Activated naive CD4-positive, alpha-beta T cell treated with anti-CD3 and anti-CD28 coated beads, Interleukin-2, amount 50 U/mL, for 24 hours (primary cell): ENCODE results near the gene FYB1.
A peak's percentile ranks its signal among the peaks of the same experiment; 100 is the strongest.

Experiments
- H3K27ac Mint-ChIP-seq: one replicate; pipeline ENCODE4 v1.8.0; 2021; ENCODE audit warnings: mild to moderate bottlenecking, mixed read lengths
- H3K27me3 Mint-ChIP-seq: one replicate; pipeline ENCODE4 v1.8.0; 2021; ENCODE audit warnings: mixed read lengths
- H3K36me3 Mint-ChIP-seq: one replicate; pipeline ENCODE4 v1.8.0; 2021; ENCODE audit warnings: mixed read lengths
- H3K4me1 Mint-ChIP-seq: one replicate; pipeline ENCODE4 v1.8.0; 2021; ENCODE audit warnings: mixed read lengths
- H3K4me3 Mint-ChIP-seq: one replicate; pipeline ENCODE4 v1.8.0; 2021; ENCODE audit warnings: mild to moderate bottlenecking, mixed read lengths
- H3K9me3 Mint-ChIP-seq: one replicate; pipeline ENCODE4 v1.8.0; 2021; ENCODE audit warnings: mixed read lengths

FYB1 gene

GRCh38 chr5:39140558-39141168 lies 78.7 kb downstream of the FYB1 start:
- Mint-ChIP-seq H3K36me3 (peaks cover 10% of the 10 kb centered on the region), H3K27ac (peak overlapping the region; percentile 95), H3K4me1 (peaks cover 57% of the 10 kb centered on the region), H3K4me3 (peak overlapping the region; percentile 15), H3K27me3 (no peaks in the 10 kb centered on the region), H3K9me3 (no peaks in the 10 kb centered on the region)

GRCh38 chr5:39138892-39139291 lies 80.5 kb downstream of the FYB1 start:
- Mint-ChIP-seq H3K9me3 (no peaks in the 10 kb centered on the region), H3K27ac (peak overlapping the region; percentile 75), H3K4me3 (peak overlapping the region; percentile 15), H3K4me1 (peaks cover 54% of the 10 kb centered on the region), H3K27me3 (no peaks in the 10 kb centered on the region), H3K36me3 (peaks cover 14% of the 10 kb centered on the region)

GRCh38 chr5:39137819-39138451 lies 81.4 kb downstream of the FYB1 start:
- H3K9me3 Mint-ChIP-seq: no peaks in the 10 kb centered on the region
- no peak overlapping the region for H3K4me3 Mint-ChIP-seq
- H3K36me3 Mint-ChIP-seq: peaks cover 20% of the 10 kb centered on the region
- H3K4me1 Mint-ChIP-seq: peaks cover 58% of the 10 kb centered on the region
- H3K27me3 Mint-ChIP-seq: no peaks in the 10 kb centered on the region
- H3K27ac Mint-ChIP-seq: peak overlapping the region; percentile 97

DNA sequence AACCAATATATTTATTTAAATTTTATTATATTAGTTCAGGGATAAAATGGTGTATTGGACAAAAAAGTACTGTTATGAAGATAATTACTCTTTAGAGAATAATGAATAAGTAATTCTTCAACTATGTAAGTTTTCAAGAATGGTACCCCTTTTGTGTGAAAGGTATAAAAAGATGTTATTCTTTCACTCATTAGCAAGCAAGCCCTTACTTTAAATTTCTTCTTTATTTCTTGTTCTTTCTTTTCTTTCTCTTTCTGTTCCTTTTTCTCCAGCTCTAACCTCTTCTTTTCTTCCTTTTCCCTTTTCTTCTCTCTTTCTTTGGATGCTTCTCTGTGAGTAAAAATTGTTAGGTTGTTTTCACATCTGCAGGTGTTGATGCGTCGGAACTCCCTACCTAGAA lies 82.0 kb downstream of the FYB1 start:
- no peak overlapping the region for H3K4me3 Mint-ChIP-seq
- no peaks in the 10 kb centered on the region for H3K9me3 Mint-ChIP-seq
- H3K4me1 Mint-ChIP-seq: peaks cover 60% of the 10 kb centered on the region
- H3K27me3 Mint-ChIP-seq: no peaks in the 10 kb centered on the region
- peaks cover 21% of the 10 kb centered on the region for H3K36me3 Mint-ChIP-seq
- peak overlapping the region; percentile 97 for H3K27ac Mint-ChIP-seq

- peaks cover 71% of the 10 kb centered on the region for H3K4me1 Mint-ChIP-seq
- H3K4me3 Mint-ChIP-seq: no peak overlapping the region
- H3K36me3 Mint-ChIP-seq: peaks cover 41% of the 10 kb centered on the region
- no peaks in the 10 kb centered on the region for H3K9me3 Mint-ChIP-seq
- no peaks in the 10 kb centered on the region for H3K27me3 Mint-ChIP-seq
- H3K27ac Mint-ChIP-seq: peak overlapping the region; percentile 75
Measured at GRCh38 chr5:39132792-39133191, 86.6 kb downstream of the FYB1 start.

DNA sequence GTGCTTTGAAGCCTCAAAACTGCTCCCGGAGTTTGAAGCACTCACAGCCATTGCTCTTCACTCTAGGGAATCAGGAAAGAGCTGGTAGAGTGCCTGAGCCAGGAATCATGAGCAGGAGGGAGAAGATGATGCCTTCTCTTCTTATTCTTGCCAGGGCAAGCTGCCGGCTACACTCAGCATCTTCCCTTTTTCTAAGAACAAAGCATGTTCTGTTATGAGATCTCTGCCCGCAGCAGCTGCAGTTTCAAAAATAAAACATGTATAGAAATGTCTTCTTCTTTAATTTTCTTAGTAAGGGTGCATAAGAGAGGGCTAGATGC lies 87.3 kb downstream of the FYB1 start:
- Mint-ChIP-seq H3K9me3 (no peaks in the 10 kb centered on the region), H3K4me3 (no peak overlapping the region), H3K27ac (peak overlapping the region; percentile 78), H3K36me3 (peaks cover 39% of the 10 kb centered on the region), H3K27me3 (no peaks in the 10 kb centered on the region), H3K4me1 (peaks cover 68% of the 10 kb centered on the region)

- Mint-ChIP-seq H3K27me3 (no peaks in the 10 kb centered on the region), H3K4me1 (peaks cover 64% of the 10 kb centered on the region), H3K4me3 (no peak overlapping the region), H3K9me3 (no peaks in the 10 kb centered on the region), H3K36me3 (peaks cover 35% of the 10 kb centered on the region), H3K27ac (peak overlapping the region; percentile 78)
Measured at GRCh38 chr5:39131210-39132127, 87.9 kb downstream of the FYB1 start.

GRCh38 chr5:39130716-39131115 lies 88.6 kb downstream of the FYB1 start:
- Mint-ChIP-seq H3K36me3 (peaks cover 38% of the 10 kb centered on the region), H3K27ac (peak overlapping the region; percentile 73), H3K4me1 (peaks cover 68% of the 10 kb centered on the region), H3K9me3 (no peaks in the 10 kb centered on the region), H3K4me3 (no peak overlapping the region), H3K27me3 (no peaks in the 10 kb centered on the region)

DNA sequence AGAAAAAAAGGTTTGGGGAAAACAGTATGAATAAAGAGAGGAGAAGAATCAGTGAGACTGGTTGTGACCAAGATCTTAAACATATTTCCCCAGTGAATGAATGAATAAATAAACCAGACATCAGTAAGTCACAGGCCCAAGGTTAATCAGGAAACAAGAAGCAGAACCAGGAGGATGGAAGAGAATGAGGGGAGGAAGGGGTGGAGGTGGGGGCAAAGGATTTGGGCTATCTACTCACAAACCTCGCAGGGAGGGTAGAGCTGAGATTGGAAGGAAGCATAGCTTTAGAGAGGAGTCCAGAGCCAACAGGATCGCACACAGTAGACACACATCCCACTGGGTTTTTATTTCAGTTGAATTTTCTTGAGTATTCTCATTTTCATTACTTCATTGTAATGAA lies 97.4 kb downstream of the FYB1 start:
- peak overlapping the region; percentile 85 for H3K27ac Mint-ChIP-seq
- peaks cover 20% of the 10 kb centered on the region for H3K36me3 Mint-ChIP-seq
- H3K4me1 Mint-ChIP-seq: peaks cover 43% of the 10 kb centered on the region
- H3K4me3 Mint-ChIP-seq: no peak overlapping the region
- H3K27me3 Mint-ChIP-seq: no peaks in the 10 kb centered on the region
- no peaks in the 10 kb centered on the region for H3K9me3 Mint-ChIP-seq

- no peak overlapping the region for H3K4me3 Mint-ChIP-seq
- peaks cover 24% of the 10 kb centered on the region for H3K36me3 Mint-ChIP-seq
- H3K9me3 Mint-ChIP-seq: no peaks in the 10 kb centered on the region
- H3K27ac Mint-ChIP-seq: peak overlapping the region; percentile 80
- no peaks in the 10 kb centered on the region for H3K27me3 Mint-ChIP-seq
- peaks cover 49% of the 10 kb centered on the region for H3K4me1 Mint-ChIP-seq
Measured at GRCh38 chr5:39121315-39121714, 98.0 kb downstream of the FYB1 start.

DNA sequence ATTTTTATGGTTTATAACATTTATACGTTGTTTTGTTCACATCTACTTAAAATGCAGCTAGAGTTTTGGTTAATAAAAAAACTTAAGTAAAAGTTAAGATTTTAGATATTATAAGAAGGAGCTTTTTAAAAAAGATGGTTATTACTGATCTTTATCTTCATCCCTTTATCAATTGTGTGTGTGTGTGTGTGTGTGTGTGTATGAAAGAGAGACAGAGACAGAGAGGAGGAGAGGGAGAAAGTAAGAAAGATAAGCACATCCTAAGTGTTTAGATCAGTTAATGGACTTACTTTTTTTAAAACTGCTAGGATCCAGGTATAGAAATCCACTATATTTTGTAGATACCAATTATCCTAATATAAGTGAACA lies 99.3 kb downstream of the FYB1 start:
- Mint-ChIP-seq H3K27me3 (no peaks in the 10 kb centered on the region), H3K9me3 (no peaks in the 10 kb centered on the region)

DNA sequence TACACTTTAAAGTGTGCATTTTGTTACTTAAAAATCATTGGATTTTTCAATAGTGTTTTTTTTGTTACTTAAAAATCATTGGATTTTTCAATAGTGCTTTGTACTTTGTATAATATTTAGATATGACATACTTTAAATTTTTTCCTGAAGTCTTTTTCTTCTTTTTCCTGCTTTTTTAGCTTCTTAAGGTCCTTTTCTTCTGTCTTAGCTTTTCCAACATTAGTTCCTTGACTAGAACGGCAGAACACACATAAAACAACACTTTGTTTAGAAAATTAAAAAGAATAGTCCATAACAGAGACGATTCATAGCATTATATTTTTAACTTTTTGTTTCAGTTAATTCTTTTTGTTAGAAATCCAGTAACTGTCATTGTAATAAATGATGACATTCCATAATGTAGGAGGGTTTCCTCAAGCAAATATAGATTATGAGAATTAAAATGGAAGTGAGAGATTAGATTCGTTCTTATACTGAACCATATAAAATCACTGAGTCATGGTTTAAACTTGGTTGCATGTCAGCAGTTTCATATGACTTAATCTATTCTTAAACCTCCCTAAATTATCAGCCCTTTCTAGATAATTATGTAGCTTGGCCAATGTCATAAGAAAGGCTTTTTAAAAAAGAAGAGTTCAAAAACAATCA lies 99.8 kb downstream of the FYB1 start:
- H3K36me3 Mint-ChIP-seq: peaks cover 21% of the 10 kb centered on the region
- no peaks in the 10 kb centered on the region for H3K9me3 Mint-ChIP-seq
- no peaks in the 10 kb centered on the region for H3K27me3 Mint-ChIP-seq
- peak overlapping the region; percentile 47 for H3K27ac Mint-ChIP-seq
- peaks cover 55% of the 10 kb centered on the region for H3K4me1 Mint-ChIP-seq
- H3K4me3 Mint-ChIP-seq: no peak overlapping the region

More for the DNA sequence above, 99.3 kb downstream of the FYB1 start:
- peak overlapping the region; percentile 47 for H3K27ac Mint-ChIP-seq
- H3K4me3 Mint-ChIP-seq: no peak overlapping the region
- peaks cover 52% of the 10 kb centered on the region for H3K4me1 Mint-ChIP-seq
- peaks cover 22% of the 10 kb centered on the region for H3K36me3 Mint-ChIP-seq

DNA sequence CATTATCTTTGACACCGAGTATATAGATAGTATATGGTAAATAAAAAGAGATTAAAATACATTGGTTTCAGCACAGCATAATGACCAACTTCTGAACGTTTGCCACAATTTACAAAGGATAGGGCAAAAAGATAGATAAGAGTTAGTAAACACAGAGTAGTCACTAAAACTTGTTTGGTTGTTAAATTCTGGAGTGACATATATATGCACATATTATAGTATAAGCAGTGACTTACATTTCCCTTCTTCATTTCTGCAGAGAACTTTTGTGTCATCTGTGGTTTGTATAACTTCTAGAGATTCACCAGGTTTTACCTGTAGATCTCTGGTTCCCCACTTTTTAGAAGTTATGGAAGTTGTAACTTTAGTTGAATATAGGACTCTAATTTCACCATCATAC lies 100.7 kb downstream of the FYB1 start:
- peak overlapping the region; percentile 12 for H3K27ac Mint-ChIP-seq
- no peak overlapping the region for H3K4me3 Mint-ChIP-seq
- peaks cover 52% of the 10 kb centered on the region for H3K4me1 Mint-ChIP-seq

GRCh38 chr5:39117401-39117800 lies 102.0 kb downstream of the FYB1 start:
- Mint-ChIP-seq H3K4me3 (no peak overlapping the region), H3K36me3 (peaks cover 22% of the 10 kb centered on the region), H3K9me3 (no peaks in the 10 kb centered on the region), H3K4me1 (peaks cover 54% of the 10 kb centered on the region), H3K27me3 (no peaks in the 10 kb centered on the region), H3K27ac (peak overlapping the region; percentile 71)

More for the DNA sequence above, 100.7 kb downstream of the FYB1 start:
- no peaks in the 10 kb centered on the region for H3K27me3 Mint-ChIP-seq
- no peaks in the 10 kb centered on the region for H3K9me3 Mint-ChIP-seq
- H3K36me3 Mint-ChIP-seq: peaks cover 21% of the 10 kb centered on the region

DNA sequence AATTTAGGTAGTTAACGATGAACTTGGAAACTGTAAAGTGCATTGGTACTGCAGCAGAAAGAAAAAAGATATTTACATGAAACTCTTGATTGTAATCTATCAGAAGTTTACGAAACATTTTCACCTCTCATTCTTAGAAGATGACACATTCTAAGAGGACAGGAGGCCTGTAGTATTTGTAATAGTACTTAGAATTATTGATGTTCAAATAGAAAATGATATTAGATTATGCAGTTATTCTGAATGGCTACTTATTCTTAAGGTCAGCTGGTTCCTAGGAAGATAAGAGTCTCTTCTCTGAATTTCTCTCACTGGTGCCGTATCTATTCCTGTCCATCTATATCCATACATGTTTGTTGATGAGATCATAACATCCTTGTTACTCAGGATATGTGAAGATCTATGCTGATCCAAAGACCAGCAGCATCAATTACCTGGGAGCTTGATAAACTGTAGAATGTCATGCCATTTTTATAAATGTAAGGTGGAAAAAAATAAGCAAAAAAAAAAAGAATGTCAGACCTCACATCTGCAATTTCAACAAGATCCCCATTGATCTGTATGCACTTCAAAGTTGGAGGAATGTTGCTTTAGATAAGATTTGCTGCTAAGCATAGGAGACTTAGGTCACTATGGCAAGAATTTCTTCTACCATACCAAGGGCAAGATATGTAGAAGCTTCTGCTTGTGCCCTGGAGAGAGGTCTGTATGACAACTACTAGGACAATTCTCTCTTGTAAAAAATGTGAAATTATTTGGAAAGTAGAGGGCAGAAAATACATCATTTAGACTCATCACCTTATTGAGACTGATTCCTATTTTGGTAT lies 102.8 kb downstream of the FYB1 start:
- Mint-ChIP-seq H3K27ac (peak overlapping the region; percentile 91), H3K4me3 (no peak overlapping the region), H3K36me3 (peaks cover 20% of the 10 kb centered on the region), H3K4me1 (peaks cover 46% of the 10 kb centered on the region), H3K9me3 (no peaks in the 10 kb centered on the region), H3K27me3 (no peaks in the 10 kb centered on the region)
